Fibroblast of lung (primary cell): ENCODE data around the gene CCDC110.

Source experiments
- CTCF ChIP-seq, 2 donors: IDR thresholded peaks in 1 of 2; conservative IDR thresholded peaks in 1 of 2; 1 replicate in 1 of 2; 2 replicates in 1 of 2; pipeline ENCODE4 v1.5.1; 2011 to 2012; ENCODE audit warnings: low read length in 2 of 2, control low read depth in 1 of 2, inconsistent platforms in 1 of 2, low read depth in 1 of 2, mild to moderate bottlenecking in 1 of 2
- EZH2 ChIP-seq: IDR thresholded peaks from 2 replicates; pipeline ENCODE4 v1.5.1; 2012; ENCODE audit warnings: low read length, control low read depth, mild to moderate bottlenecking; ENCODE audit errors: missing control alignments

- TF ChIP-seq CTCF (conservative IDR thresholded peaks at IDR 0.05 in 1 of 2, IDR thresholded peaks at IDR 0.05 in 1 of 2; ENCODE audit: low read depth in 1 of 2, low read length in 2 of 2) (no peak), EZH2 (no peak)
Observed at GRCh38 chr4:185441479-185441878, 30.1 kb downstream of the CCDC110 start.
